ENCODE data around the gene LGALS9. TPM values are rescaled to one million over a fixed set of nuclear protein-coding genes. Genes with fewer than 3 reads are reported as not detected.
"Not testable (repeated sequence)": the region's sequence is repeated elsewhere in the genome, so short reads cannot be mapped to it uniquely, and the experiment has no call there.

The LGALS9 gene
- total RNA-seq, 1 experiment from 2014 or later = 3.0 TPM

DNA sequence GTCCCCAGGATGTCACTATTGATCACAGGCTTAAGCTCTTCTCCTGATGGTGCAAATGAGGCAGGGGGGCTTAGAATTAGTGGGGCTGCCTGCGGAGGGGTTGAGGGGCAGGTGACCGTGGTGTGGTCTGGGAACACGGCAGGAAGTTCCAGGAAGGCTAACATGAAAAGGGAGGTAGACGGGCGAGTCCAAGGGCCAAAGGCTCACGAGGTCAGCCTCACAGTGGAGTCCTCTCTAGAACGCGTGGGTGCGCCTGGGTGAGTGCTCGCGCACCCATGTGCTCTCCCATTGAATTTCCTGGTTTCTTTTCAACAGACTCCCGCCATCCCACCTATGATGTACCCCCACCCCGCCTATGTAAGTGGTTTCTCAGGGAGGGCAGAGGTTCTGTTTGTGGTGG is 15.2 kb downstream of the LGALS9 start:
- no TSS peak for BruUV-seq (replicated peaks)
- Mint-ChIP-seq H3K27me3 (ENCODE audit: insufficient read depth, unreplicated experiment) (no peaks in the 10 kb centered on the region), H3K27ac (ENCODE audit: unreplicated experiment) (no peak overlapping the region), H3K4me3 (ENCODE audit: unreplicated experiment) (no peak overlapping the region), H3K9me3 (ENCODE audit: unreplicated experiment) (no peaks in the 10 kb centered on the region), H3K36me3 (ENCODE audit: insufficient read depth, unreplicated experiment) (no peaks in the 10 kb centered on the region), H3K4me1 (ENCODE audit: low read depth, unreplicated experiment) (peaks cover 3% of the 10 kb centered on the region)
- no peaks in the 10 kb centered on the region for H3K36me3 ChIP-seq (ENCODE audit: control insufficient read depth, insufficient read depth, low read length)
- no peaks in the 10 kb centered on the region; the same call in 1 of the 2 replicates for H3K4me1 ChIP-seq
- no peak overlapping the region for H3K4me3 ChIP-seq (ENCODE audit: low read depth, low read length)
- POLR2A ChIA-PET = no interaction called here
- TF ChIP-seq, protein P1, sequence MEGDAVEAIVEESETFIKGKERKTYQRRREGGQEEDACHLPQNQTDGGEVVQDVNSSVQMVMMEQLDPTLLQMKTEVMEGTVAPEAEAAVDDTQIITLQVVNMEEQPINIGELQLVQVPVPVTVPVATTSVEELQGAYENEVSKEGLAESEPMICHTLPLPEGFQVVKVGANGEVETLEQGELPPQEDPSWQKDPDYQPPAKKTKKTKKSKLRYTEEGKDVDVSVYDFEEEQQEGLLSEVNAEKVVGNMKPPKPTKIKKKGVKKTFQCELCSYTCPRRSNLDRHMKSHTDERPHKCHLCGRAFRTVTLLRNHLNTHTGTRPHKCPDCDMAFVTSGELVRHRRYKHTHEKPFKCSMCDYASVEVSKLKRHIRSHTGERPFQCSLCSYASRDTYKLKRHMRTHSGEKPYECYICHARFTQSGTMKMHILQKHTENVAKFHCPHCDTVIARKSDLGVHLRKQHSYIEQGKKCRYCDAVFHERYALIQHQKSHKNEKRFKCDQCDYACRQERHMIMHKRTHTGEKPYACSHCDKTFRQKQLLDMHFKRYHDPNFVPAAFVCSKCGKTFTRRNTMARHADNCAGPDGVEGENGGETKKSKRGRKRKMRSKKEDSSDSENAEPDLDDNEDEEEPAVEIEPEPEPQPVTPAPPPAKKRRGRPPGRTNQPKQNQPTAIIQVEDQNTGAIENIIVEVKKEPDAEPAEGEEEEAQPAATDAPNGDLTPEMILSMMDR (IDR thresholded peaks at IDR 0.05; ENCODE audit: insufficient read depth in 1 of 2, low read depth in 1 of 2, low read length in 1 of 2, severe bottlenecking in 1 of 2, unreplicated experiment in 1 of 2) = no peak
- CTCF ChIA-PET = interaction anchor here (0.5 to 0.6 kb wide), 2 partner anchors 159 to 206 kb away, joined by 3 to 4 read pairs; no protein-coding TSS in a partner anchor
- no peaks in the 10 kb centered on the region for H3K27me3 ChIP-seq (replicated peaks; ENCODE audit: control insufficient read depth, insufficient read depth, low read length)
- no peak for DNase-seq
- intact Hi-C loops (cut with micrococcal nuclease; ENCODE audit: unreplicated experiment) = no loop called here
- no peaks in the 10 kb centered on the region for H3K9me3 ChIP-seq

DNA sequence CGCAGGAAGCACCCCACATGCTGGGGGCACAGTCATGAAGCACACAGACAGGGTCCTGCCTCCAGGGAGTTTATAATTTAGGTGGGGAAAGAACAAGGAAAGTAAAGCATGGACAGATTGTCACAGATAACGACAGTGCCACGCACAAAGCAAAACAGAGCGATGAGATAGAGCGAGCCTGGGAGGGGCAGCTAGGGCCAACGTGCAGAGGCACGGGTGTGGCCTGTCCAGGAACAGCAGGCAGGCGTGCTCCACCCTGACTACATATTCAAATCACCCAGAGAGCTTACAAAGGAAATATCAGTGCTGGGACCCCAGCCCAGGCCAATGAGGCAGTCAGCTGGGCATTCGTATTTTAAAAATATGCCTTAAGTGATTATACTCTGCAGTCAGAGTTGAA is 16.8 kb downstream of the LGALS9 start:
- Histone ChIP-seq H3K9me3 (no peaks in the 10 kb centered on the region), H3K27me3 (replicated peaks; ENCODE audit: control insufficient read depth, insufficient read depth, low read length) (no peaks in the 10 kb centered on the region), H3K4me3 (ENCODE audit: low read depth, low read length) (no peak overlapping the region), H3K36me3 (ENCODE audit: control insufficient read depth, insufficient read depth, low read length) (no peaks in the 10 kb centered on the region), H3K4me1 (no peaks in the 10 kb centered on the region)
- BruUV-seq (replicated peaks) = no TSS peak
- H3K27me3 Mint-ChIP-seq (ENCODE audit: insufficient read depth, unreplicated experiment) = no peaks in the 10 kb centered on the region
- no peaks in the 10 kb centered on the region for H3K9me3 Mint-ChIP-seq (ENCODE audit: unreplicated experiment)
- DNase-seq = no peak
- H3K27ac Mint-ChIP-seq (ENCODE audit: unreplicated experiment) = no peak overlapping the region
- ChIA-PET CTCF (interaction anchor here (0.6 to 1.5 kb wide), 6 partner anchors 29 to 393 kb away, joined by 3 to 4 read pairs (median 4); no protein-coding TSS in a partner anchor), POLR2A (no interaction called here)
- no peaks in the 10 kb centered on the region for H3K4me1 Mint-ChIP-seq (ENCODE audit: low read depth, unreplicated experiment)
- intact Hi-C loops (cut with micrococcal nuclease; ENCODE audit: unreplicated experiment) = no loop called here
- no peaks in the 10 kb centered on the region for H3K36me3 Mint-ChIP-seq (ENCODE audit: insufficient read depth, unreplicated experiment)
- no peak overlapping the region for H3K4me3 Mint-ChIP-seq (ENCODE audit: unreplicated experiment)
- TF ChIP-seq, protein P1 (IDR thresholded peaks at IDR 0.05; ENCODE audit: insufficient read depth in 1 of 2, low read depth in 1 of 2, low read length in 1 of 2, severe bottlenecking in 1 of 2, unreplicated experiment in 1 of 2) = peak in 1 of 2 experiments; percentile 5

DNA sequence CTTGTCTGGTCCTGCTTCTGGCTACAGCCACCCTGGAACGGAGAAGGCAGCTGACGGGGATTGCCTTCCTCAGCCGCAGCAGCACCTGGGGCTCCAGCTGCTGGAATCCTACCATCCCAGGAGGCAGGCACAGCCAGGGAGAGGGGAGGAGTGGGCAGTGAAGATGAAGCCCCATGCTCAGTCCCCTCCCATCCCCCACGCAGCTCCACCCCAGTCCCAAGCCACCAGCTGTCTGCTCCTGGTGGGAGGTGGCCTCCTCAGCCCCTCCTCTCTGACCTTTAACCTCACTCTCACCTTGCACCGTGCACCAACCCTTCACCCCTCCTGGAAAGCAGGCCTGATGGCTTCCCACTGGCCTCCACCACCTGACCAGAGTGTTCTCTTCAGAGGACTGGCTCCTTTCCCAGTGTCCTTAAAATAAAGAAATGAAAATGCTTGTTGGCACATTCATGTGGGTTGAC is 18.2 kb downstream of the LGALS9 start:
- CTCF ChIA-PET = interaction anchor here (0.5 to 5.1 kb wide), 2 partner anchors 45 to 175 kb away, joined by 3 to 30 read pairs; no protein-coding TSS in a partner anchor
- H3K27me3 ChIP-seq (replicated peaks; ENCODE audit: control insufficient read depth, insufficient read depth, low read length); H3K36me3 Mint-ChIP-seq (ENCODE audit: insufficient read depth, unreplicated experiment); H3K27me3 Mint-ChIP-seq (ENCODE audit: insufficient read depth, unreplicated experiment); BruUV-seq (replicated peaks); H3K27ac Mint-ChIP-seq (ENCODE audit: unreplicated experiment); H3K36me3 ChIP-seq (ENCODE audit: control insufficient read depth, insufficient read depth, low read length); intact Hi-C loops (cut with micrococcal nuclease; ENCODE audit: unreplicated experiment); H3K4me3 ChIP-seq (ENCODE audit: low read depth, low read length); POLR2A ChIA-PET; H3K4me1 ChIP-seq; H3K4me3 Mint-ChIP-seq (ENCODE audit: unreplicated experiment); H3K9me3 ChIP-seq; H3K4me1 Mint-ChIP-seq (ENCODE audit: low read depth, unreplicated experiment); H3K9me3 Mint-ChIP-seq (ENCODE audit: unreplicated experiment): not testable (repeated sequence)
- DNase-seq = peak in 1 of 2 experiments; percentile 50

Measured in Caco-2 (cell line).